H1 (cell line): ENCODE results near the gene FAM50A.

Experiments used
- CHD2 ChIP-seq: IDR thresholded peaks from 2 replicates; pipeline ENCODE4 v1.6.1; 2012; ENCODE audit warnings: low read length, improper control_type of control experiment
- CTCF ChIP-seq, 3 experiments: IDR thresholded peaks; 1 replicate in 2 of 3; 2 replicates in 1 of 3; pipeline versions ENCODE4 v1.5.1 to v1.6.1; 2011; ENCODE audit warnings: low read length in 3 of 3, mild to moderate bottlenecking in 3 of 3, inconsistent platforms in 2 of 3, low read depth in 1 of 3, moderate library complexity in 1 of 3; ENCODE audit not compliant: insufficient read depth in 1 of 3; ENCODE audit errors: control extremely low read depth in 1 of 3
- EZH2 ChIP-seq: fragments of 200-600 bp; sonication (generic); IDR thresholded peaks from 2 replicates; pipeline ENCODE4 v1.7.1; 2012; ENCODE audit warnings: low read depth, mild to moderate bottlenecking, moderate library complexity, low read length, inconsistent platforms; ENCODE audit not compliant: severe bottlenecking
- FOSL1 ChIP-seq: IDR thresholded peaks from 2 replicates; pipeline ENCODE4 v1.6.1; 2011; ENCODE audit warnings: mild to moderate bottlenecking, low read depth, low read length, moderate library complexity; ENCODE audit not compliant: insufficient read depth
- JUN ChIP-seq: IDR thresholded peaks from 2 replicates; pipeline ENCODE4 v1.6.1; 2011; ENCODE audit warnings: low read depth, mild to moderate bottlenecking, improper control_type of control experiment, low read length
- KDM5A ChIP-seq: fragments of 200-600 bp; IDR thresholded peaks from 2 replicates; pipeline ENCODE4 v1.7.1; 2012; ENCODE audit warnings: mild to moderate bottlenecking, low read length, inconsistent platforms, mixed read lengths
- MAX ChIP-seq: IDR thresholded peaks from 2 replicates; pipeline ENCODE4 v1.6.1; 2012; ENCODE audit warnings: inconsistent platforms
- POLR2AphosphoS5 ChIP-seq: IDR thresholded peaks from 2 replicates; pipeline ENCODE4 v1.6.1; 2011; ENCODE audit warnings: low read depth, low read length
- RXRA ChIP-seq: IDR thresholded peaks from 2 replicates; pipeline ENCODE4 v1.6.1; 2011; ENCODE audit warnings: low read depth, mild to moderate bottlenecking, low read length, moderate library complexity; ENCODE audit not compliant: insufficient read depth
- SRF ChIP-seq: IDR thresholded peaks from 2 replicates; pipeline ENCODE4 v1.6.1; 2011; ENCODE audit warnings: mild to moderate bottlenecking, low read depth, low read length, moderate library complexity
- TCF12 ChIP-seq: IDR thresholded peaks from 2 replicates; pipeline ENCODE4 v1.6.1; 2011; ENCODE audit warnings: low read depth, mild to moderate bottlenecking, low read length
- USF2 ChIP-seq: IDR thresholded peaks from 2 replicates; pipeline ENCODE4 v1.6.1; 2011; ENCODE audit warnings: low read length, improper control_type of control experiment
- YY1 ChIP-seq: IDR thresholded peaks from 2 replicates; pipeline ENCODE4 v1.6.1; 2011; ENCODE audit warnings: low read depth, mild to moderate bottlenecking, low read length

- TF ChIP-seq YY1 (no peak), SRF (no peak), USF2 (no peak), FOSL1 (no peak), CTCF (IDR thresholded peaks at IDR 0.05; ENCODE audit: control extremely low read depth in 1 of 3, insufficient read depth in 1 of 3, low read depth in 1 of 3, low read length in 3 of 3) (no peak), JUN (no peak), CHD2 (no peak), MAX (no peak), KDM5A (no peak), EZH2 (no peak), POLR2AphosphoS5 (no peak), TCF12 (no peak), RXRA (no peak)
Observed at GRCh38 chrX:154431341-154431740, 12.6 kb upstream of the FAM50A start.
